Mesothelial cell of epicardium (in vitro differentiated cells): ENCODE measurements around the gene GNLY. TPM values are rescaled to one million over a fixed set of nuclear protein-coding genes. Genes with fewer than 3 reads are reported as not detected.

Source experiments
- DNase-seq, 2 experiments: peaks; one replicate each; pipeline ENCODE4 v3.0.0; 2021; ENCODE audit warnings: low spot score in 2 of 2; ENCODE audit not compliant: unreplicated experiment in 2 of 2
- H3K27ac Mint-ChIP-seq: 2 replicates; pipeline ENCODE4 v1.8.0; 2021; ENCODE audit warnings: mixed read lengths
- H3K27me3 Mint-ChIP-seq: 2 replicates; pipeline ENCODE4 v1.8.0; 2021; ENCODE audit warnings: low read depth, mixed read lengths
- H3K36me3 Mint-ChIP-seq: 2 replicates; pipeline ENCODE4 v1.8.0; 2021; ENCODE audit warnings: mixed read lengths
- H3K4me1 Mint-ChIP-seq: 2 replicates; pipeline ENCODE4 v1.8.0; 2021; ENCODE audit warnings: mixed read lengths
- H3K4me3 Mint-ChIP-seq: 2 replicates; pipeline ENCODE4 v1.8.0; 2021; ENCODE audit warnings: mild to moderate bottlenecking, moderate library complexity, mixed read lengths
- H3K9me3 Mint-ChIP-seq: 2 replicates; pipeline ENCODE4 v1.8.0; 2021; ENCODE audit warnings: mixed read lengths
- CTCF ChIP-seq: fragments of 200-600 bp; sonication (generic); IDR thresholded peaks from one replicate; pipeline ENCODE4 v1.5.0; 2021; ENCODE audit warnings: antibody characterized with exemption; ENCODE audit not compliant: unreplicated experiment
- total RNA-seq: library from RNA; stranded (reverse); gene quantifications from 3 replicates; pipeline ENCODE4 v1.2.1, GENCODE V29; 2021

Gene GNLY
- total RNA-seq, 1 donor from 2014 or later: not detected

GRCh38 chr2:85728342-85728741, 34.2 kb downstream of the GNLY start:
- no peak for DNase-seq
- H3K36me3 Mint-ChIP-seq: no peaks in the 10 kb centered on the region
- H3K27ac Mint-ChIP-seq: no peak overlapping the region
- H3K4me3 Mint-ChIP-seq: no peak overlapping the region
- peaks cover 12% of the 10 kb centered on the region for H3K4me1 Mint-ChIP-seq
- peaks cover 23% of the 10 kb centered on the region for H3K27me3 Mint-ChIP-seq
- no peaks in the 10 kb centered on the region for H3K9me3 Mint-ChIP-seq
- no peak for TF ChIP-seq CTCF

- H3K27ac Mint-ChIP-seq: no peak overlapping the region
- no peak overlapping the region for H3K4me3 Mint-ChIP-seq
- peaks cover 26% of the 10 kb centered on the region for H3K27me3 Mint-ChIP-seq
- TF ChIP-seq CTCF: peak; percentile 82
- no peaks in the 10 kb centered on the region for H3K36me3 Mint-ChIP-seq
- H3K9me3 Mint-ChIP-seq: no peaks in the 10 kb centered on the region
- peak; percentile 82 to 96 for DNase-seq
- H3K4me1 Mint-ChIP-seq: peaks cover 12% of the 10 kb centered on the region
Observed at GRCh38 chr2:85728883-85729824, 35.0 kb downstream of the GNLY start.

- no peak for TF ChIP-seq CTCF
- no peaks in the 10 kb centered on the region for H3K9me3 Mint-ChIP-seq
- no peak for DNase-seq
- H3K36me3 Mint-ChIP-seq: no peaks in the 10 kb centered on the region
- peaks cover 12% of the 10 kb centered on the region for H3K4me1 Mint-ChIP-seq
- H3K4me3 Mint-ChIP-seq: no peak overlapping the region
- peaks cover 24% of the 10 kb centered on the region for H3K27me3 Mint-ChIP-seq
- no peak overlapping the region for H3K27ac Mint-ChIP-seq
Observed at GRCh38 chr2:85729825-85730510, 35.8 kb downstream of the GNLY start.

GRCh38 chr2:85730686-85731230, 36.6 kb downstream of the GNLY start:
- no peak overlapping the region for H3K27ac Mint-ChIP-seq

GRCh38 chr2:85731606-85732005, 37.4 kb downstream of the GNLY start:
- Mint-ChIP-seq H3K27me3 (peaks cover 20% of the 10 kb centered on the region), H3K27ac (no peak overlapping the region), H3K9me3 (no peaks in the 10 kb centered on the region), H3K36me3 (no peaks in the 10 kb centered on the region), H3K4me3 (no peak overlapping the region), H3K4me1 (peaks cover 12% of the 10 kb centered on the region)
- no peak for TF ChIP-seq CTCF
- DNase-seq: no peak

More at GRCh38 chr2:85730686-85731230, 36.6 kb downstream of the GNLY start:
- no peak for TF ChIP-seq CTCF
- DNase-seq: no peak
- H3K4me3 Mint-ChIP-seq: no peak overlapping the region
- no peaks in the 10 kb centered on the region for H3K9me3 Mint-ChIP-seq
- H3K36me3 Mint-ChIP-seq: no peaks in the 10 kb centered on the region
- H3K27me3 Mint-ChIP-seq: peaks cover 17% of the 10 kb centered on the region
- peaks cover 12% of the 10 kb centered on the region for H3K4me1 Mint-ChIP-seq
